GM18951 (cell line): ENCODE results near the gene CFAP97D2.

ENCODE experiments used
- POLR2A ChIP-seq: IDR thresholded peaks from 4 replicates; pipeline ENCODE4 v1.6.1; 2011; ENCODE audit warnings: mild to moderate bottlenecking; ENCODE audit not compliant: insufficient read length, insufficient read depth; ENCODE audit errors: extremely low read depth
- in situ Hi-C: fragments of 300-500 bp; cut with MboI; formaldehyde crosslinking; loops from one replicate; pipeline ENCODE4 v1.12.0; 2022; ENCODE audit warnings: low sequenced_read_pairs, mixed read lengths, inconsistent platforms; ENCODE audit not compliant: unreplicated experiment

CFAP97D2 gene

GRCh38 chr13:114136576-114136975 is 42.5 kb upstream of the CFAP97D2 start:
- in situ Hi-C loops, result no loop called here
- TF ChIP-seq POLR2A, result no peak

- TF ChIP-seq POLR2A, result no peak
- in situ Hi-C loops, result no loop called here
Observed at GRCh38 chr13:114140131-114140905, 38.7 kb upstream of the CFAP97D2 start.

DNA sequence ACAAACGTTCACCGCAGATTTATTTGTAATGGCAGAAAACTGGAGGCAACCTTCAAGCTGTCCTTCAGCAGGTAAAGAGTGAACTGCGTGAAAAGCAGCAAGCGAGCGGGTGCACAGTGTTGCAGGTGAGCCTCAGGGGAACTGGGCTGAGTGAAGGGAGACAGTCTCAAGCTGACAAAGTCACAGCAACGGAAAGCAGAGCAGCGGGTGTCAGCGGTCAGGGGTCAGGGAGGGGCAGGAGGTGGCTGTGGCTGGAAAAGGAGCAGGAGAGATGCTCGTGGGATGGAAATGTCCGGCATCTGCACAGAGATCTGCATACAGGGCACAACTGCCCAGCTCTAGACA is 38.2 kb upstream of the CFAP97D2 start:
- TF ChIP-seq POLR2A, result no peak
- in situ Hi-C loops, result no loop called here

DNA sequence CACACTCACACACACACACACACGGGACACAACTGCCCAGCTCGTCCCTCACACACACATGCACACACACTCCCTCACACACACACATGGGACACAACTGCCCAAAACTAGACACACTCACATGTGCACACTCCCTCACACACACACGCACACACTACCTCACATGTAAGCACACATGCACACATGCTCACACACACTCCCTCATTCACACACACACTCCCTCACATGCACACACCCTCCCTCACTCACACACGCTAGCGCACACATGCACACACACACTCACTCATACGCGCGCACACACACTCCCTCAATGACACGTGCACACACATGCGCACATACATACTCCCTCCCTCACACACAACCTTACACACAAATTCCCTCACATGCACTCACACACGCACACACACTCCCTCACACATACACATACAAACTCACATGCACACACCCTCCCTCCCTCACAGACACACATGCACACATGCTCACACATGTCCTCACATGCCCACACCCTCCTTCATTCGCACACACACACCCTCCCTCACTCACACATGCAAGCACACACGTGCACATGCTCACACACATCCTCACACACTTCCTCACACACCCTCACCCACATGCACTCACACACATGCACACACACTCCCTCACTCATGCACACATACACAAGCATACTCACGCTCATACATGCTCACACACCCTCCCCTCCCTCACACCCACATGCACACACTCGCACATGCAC is 37.6 kb upstream of the CFAP97D2 start:
- in situ Hi-C loops, result no loop called here
- TF ChIP-seq POLR2A, result no peak

DNA sequence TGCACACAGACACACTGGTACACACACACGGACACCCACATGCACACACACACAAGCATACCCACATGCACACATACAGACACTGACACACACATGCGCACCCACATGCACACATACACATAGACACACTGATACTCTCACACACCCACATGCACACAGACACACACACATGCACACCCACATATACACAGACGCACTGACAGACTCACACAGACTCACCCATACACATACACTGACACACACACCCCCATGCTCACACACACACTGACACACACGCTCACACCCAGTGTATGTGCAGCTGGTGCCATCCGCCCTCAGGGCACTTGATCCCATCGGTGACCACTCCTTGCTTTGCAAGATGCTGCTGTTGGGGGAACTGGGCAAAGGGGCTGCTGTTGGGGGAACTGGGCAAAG is 36.9 kb upstream of the CFAP97D2 start:
- in situ Hi-C loops, result no loop called here

GRCh38 chr13:114142640-114143490 is 36.2 kb upstream of the CFAP97D2 start:
- in situ Hi-C loops, result no loop called here
- no peak for TF ChIP-seq POLR2A

More for the DNA sequence above, 36.9 kb upstream of the CFAP97D2 start:
- TF ChIP-seq POLR2A, result no peak

- TF ChIP-seq POLR2A, result no peak
- in situ Hi-C loops, result no loop called here
Observed at GRCh38 chr13:114143806-114144605, 35.1 kb upstream of the CFAP97D2 start.

DNA sequence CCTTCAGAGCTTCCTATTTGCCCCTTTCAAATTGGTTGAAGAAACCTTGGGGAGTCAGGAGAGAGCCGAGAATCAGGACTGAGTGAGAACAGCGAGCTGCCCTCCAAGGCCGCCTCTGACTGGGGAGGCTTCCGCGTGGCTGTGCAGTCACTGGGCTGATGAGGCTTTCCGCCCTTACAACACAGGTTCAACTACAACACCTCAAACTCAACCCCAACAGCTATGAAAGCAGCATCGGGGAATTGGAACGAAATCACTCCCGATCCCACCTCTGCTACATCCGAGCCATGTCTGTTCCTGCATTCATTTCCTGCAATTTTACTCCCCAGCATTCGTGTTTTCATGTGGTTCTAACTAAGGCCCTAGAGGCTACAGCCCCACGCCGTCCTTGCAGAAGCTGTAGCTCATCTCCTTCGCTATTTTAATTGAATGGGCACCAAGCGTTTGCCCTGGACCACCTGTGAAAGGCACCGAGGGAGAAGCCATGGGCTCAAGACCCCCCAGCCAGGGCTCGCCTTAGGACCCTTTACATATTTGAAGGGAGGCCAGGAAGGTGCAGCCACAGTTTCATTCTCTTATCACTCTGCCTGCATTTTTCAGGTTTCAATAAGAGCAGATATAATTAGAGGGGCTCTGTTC is 34.3 kb upstream of the CFAP97D2 start:
- in situ Hi-C loops, result no loop called here
- no peak for TF ChIP-seq POLR2A

DNA sequence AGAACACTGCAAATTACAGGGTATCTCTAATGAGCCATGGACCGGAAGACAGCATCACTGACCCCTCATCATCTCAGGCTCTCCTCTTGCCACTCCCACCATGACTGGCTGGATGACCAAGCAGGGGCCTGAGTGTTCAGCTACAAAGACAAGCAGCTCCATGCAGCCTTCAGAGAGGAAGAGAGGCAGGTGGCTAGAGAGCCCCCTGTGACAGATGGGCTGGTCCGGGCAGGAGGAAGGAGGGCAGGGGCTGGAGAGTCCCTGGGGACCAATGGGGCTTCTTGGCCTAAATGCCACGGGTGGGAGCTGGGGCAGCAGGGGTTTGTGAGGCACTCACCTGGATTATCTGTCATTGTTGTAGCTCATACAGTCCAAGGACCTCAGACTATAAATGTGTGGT is 33.8 kb upstream of the CFAP97D2 start:
- TF ChIP-seq POLR2A, result no peak

DNA sequence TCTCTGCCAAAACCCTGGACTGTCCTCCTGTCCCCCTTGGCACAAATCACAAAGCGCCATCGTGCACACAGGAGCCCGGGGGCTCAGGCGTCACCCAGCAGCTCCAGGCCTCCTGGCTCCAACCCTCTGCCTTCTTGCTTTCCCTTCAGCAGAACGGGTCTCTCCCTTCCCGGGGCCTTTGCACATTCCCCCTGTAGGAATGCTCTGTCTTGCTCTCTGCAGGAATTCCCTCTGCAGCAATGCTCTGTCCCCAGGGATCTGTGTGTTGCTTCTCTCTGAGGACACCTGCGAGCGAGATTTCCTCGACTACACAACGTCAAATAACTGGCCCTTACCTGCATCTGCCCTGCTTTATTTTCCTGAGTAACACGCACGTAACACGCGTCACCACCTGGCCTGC is 33.3 kb upstream of the CFAP97D2 start:
- no peak for TF ChIP-seq POLR2A
- in situ Hi-C loops, result no loop called here

More for the DNA sequence above, 33.8 kb upstream of the CFAP97D2 start:
- in situ Hi-C loops, result no loop called here

- no peak for TF ChIP-seq POLR2A
- in situ Hi-C loops, result no loop called here
Observed at GRCh38 chr13:114146173-114146572, 32.9 kb upstream of the CFAP97D2 start.

DNA sequence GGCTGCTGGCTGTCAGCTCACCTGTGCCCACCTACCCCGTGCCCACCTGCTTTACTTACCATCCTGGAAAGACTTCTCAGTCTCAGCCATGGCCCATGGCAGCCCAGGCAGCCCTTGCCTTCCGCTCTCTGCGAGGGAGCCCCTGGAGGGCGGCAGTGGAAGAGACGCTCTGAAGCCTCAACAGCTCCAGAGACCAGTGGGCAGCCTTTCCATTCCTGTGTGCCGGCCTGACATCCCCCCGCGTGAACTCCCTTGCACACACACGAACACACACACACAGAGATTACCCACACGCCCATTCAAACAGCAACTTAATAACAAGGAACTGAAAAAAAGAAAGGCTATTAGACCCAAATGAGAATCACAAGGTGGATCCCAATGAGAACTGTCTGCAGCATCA is 32.4 kb upstream of the CFAP97D2 start:
- in situ Hi-C loops, result no loop called here
- no peak for TF ChIP-seq POLR2A
